Keratinocyte (primary cell): ENCODE measurements around the gene LY6G6F. TPM values are rescaled to one million over a fixed set of nuclear protein-coding genes. Genes with fewer than 3 reads are reported as not detected.

Source experiments
- DNase-seq: peaks from one replicate; pipeline ENCODE4 v3.0.0-alpha.2; 2011; ENCODE audit warnings: low read depth, missing footprints, low spot score
- FAIRE-seq: peaks from 2 replicates; lab custom pipeline; 2011; peaks lifted over from hg19 to GRCh38; lab: Jason Lieb, UNC
- H2AFZ ChIP-seq: 2 replicates; pipeline ENCODE4 v1.6.0; 2012; ENCODE audit warnings: low read length, control low read depth, inconsistent platforms; ENCODE audit not compliant: control insufficient read depth
- H3K27ac ChIP-seq: 2 replicates; pipeline ENCODE4 v1.5.1; 2011; ENCODE audit warnings: low read length; ENCODE audit not compliant: control insufficient read depth, insufficient read depth
- H3K27me3 ChIP-seq: 3 replicates; pipeline ENCODE4 v1.6.0; 2011; ENCODE audit warnings: low read length; ENCODE audit not compliant: control insufficient read depth, insufficient read depth; ENCODE audit errors: extremely low read depth
- H3K36me3 ChIP-seq, 2 experiments: 2 replicates in 1 of 2; 3 replicates in 1 of 2; pipeline ENCODE4 v1.5.1; 2011; ENCODE audit warnings: low read length in 2 of 2, mild to moderate bottlenecking in 1 of 2; ENCODE audit not compliant: control insufficient read depth in 2 of 2, insufficient read depth in 2 of 2; ENCODE audit errors: extremely low read depth in 1 of 2
- H3K4me1 ChIP-seq: 3 replicates; pipeline ENCODE4 v1.5.1; 2011; ENCODE audit warnings: low read length; ENCODE audit not compliant: control insufficient read depth, insufficient read depth; ENCODE audit errors: extremely low read depth
- H3K4me2 ChIP-seq: 3 replicates; pipeline ENCODE4 v1.6.0; 2011; ENCODE audit warnings: low read depth, low read length; ENCODE audit not compliant: control insufficient read depth, insufficient read depth; ENCODE audit errors: extremely low read depth
- H3K4me3 ChIP-seq, 3 experiments: fragments of 200-600 bp in 1 of 3; sonication (generic) in 1 of 3; 2 replicates in 2 of 3; 3 replicates in 1 of 3; pipeline ENCODE4 v1.5.1; 2011 to 2016; ENCODE audit warnings: low read length in 3 of 3, mild to moderate bottlenecking in 3 of 3, control low read depth in 2 of 3, inconsistent platforms in 1 of 3, low read depth in 1 of 3, mixed read lengths in 1 of 3, mixed run types in 1 of 3, moderate library complexity in 1 of 3; ENCODE audit not compliant: control insufficient read depth in 2 of 3, insufficient read depth in 2 of 3; ENCODE audit errors: extremely low read depth in 1 of 3
- H3K79me2 ChIP-seq: 2 replicates; pipeline ENCODE4 v1.6.0; 2012; ENCODE audit warnings: low read length; ENCODE audit not compliant: control insufficient read depth, insufficient read depth
- H3K9ac ChIP-seq: 3 replicates; pipeline ENCODE4 v1.6.0; 2011; ENCODE audit warnings: low read length; ENCODE audit not compliant: control insufficient read depth, insufficient read depth; ENCODE audit errors: extremely low read depth
- H3K9me1 ChIP-seq: 3 replicates; pipeline ENCODE4 v1.6.0; 2011; ENCODE audit warnings: low read length; ENCODE audit not compliant: control insufficient read depth, insufficient read depth; ENCODE audit errors: extremely low read depth
- H3K9me3 ChIP-seq: 2 replicates; pipeline ENCODE4 v1.5.1; 2012; ENCODE audit warnings: low read depth, low read length; ENCODE audit not compliant: control insufficient read depth
- H4K20me1 ChIP-seq: 3 replicates; pipeline ENCODE4 v1.6.0; 2011; ENCODE audit warnings: low read length; ENCODE audit not compliant: control insufficient read depth, insufficient read depth; ENCODE audit errors: extremely low read depth
- CTCF ChIP-seq, 3 experiments: IDR thresholded peaks in 1 of 3; conservative IDR thresholded peaks in 1 of 3; optimal IDR thresholded peaks in 1 of 3; 2 replicates in 2 of 3; 3 replicates in 1 of 3; pipeline versions ENCODE3 to v1.5.1; 2011; ENCODE audit warnings: low read length in 3 of 3, mild to moderate bottlenecking in 3 of 3, moderate library complexity in 2 of 3, control low read depth in 1 of 3, inconsistent platforms in 1 of 3; ENCODE audit not compliant: insufficient read depth in 2 of 3; ENCODE audit errors: extremely low read depth in 1 of 3
- EZH2 ChIP-seq: IDR thresholded peaks from one replicate; pipeline ENCODE4 v1.6.1; 2012; ENCODE audit warnings: inconsistent platforms, mild to moderate bottlenecking, low read length, moderate library complexity
- dilution Hi-C: fragments of 300-500 bp; cut with MboI; formaldehyde crosslinking; loops from one replicate; pipeline ENCODE4 v1.7.0; 2020; ENCODE audit warnings: low sequenced_read_pairs; ENCODE audit not compliant: extremely low pct_ligation_motif_present
- polyA plus RNA-seq, 5 experiments: library from polyadenylated mRNA; depleted of rRNA in 3 of 5; stranded (reverse) in 3 of 5; stranded (forward) in 1 of 5; unstranded in 1 of 5; fragments of >200 nt; gene quantifications; 1 replicate in 1 of 5; 2 replicates in 3 of 5; 3 replicates in 1 of 5; pipeline versions ENCODE4 v1.2.1 to v1.2.3, GENCODE V29; 2011 to 2012; ENCODE audit warnings: missing spikeins in 2 of 5, low read depth in 1 of 5, low replicate concordance in 1 of 5

LY6G6F gene
- polyA plus RNA-seq, 1 donor (not counting 4 experiments of a cell fraction or from before 2014, with no cell fraction given): not detected

- no peaks in the 10 kb centered on the region for H3K4me1 ChIP-seq
- H3K27ac ChIP-seq: no peak overlapping the region
- no peak for TF ChIP-seq EZH2
- TF ChIP-seq CTCF (optimal IDR thresholded peaks at IDR 0.05 in 1 of 3, IDR thresholded peaks at IDR 0.05 in 1 of 3, conservative IDR thresholded peaks at IDR 0.05 in 1 of 3; ENCODE audit: extremely low read depth in 1 of 3, insufficient read depth in 2 of 3, low read length in 3 of 3): no peak
- H3K27me3 ChIP-seq: no peaks in the 10 kb centered on the region
- H3K79me2 ChIP-seq: no peaks in the 10 kb centered on the region
- H3K9ac ChIP-seq: no peak overlapping the region
- H3K36me3 ChIP-seq: peaks cover 22 to 35% of the 10 kb centered on the region in 2 experiments
- no peaks in the 10 kb centered on the region for H4K20me1 ChIP-seq
- H2AFZ ChIP-seq: no peak overlapping the region
- no peak for DNase-seq
- no peak overlapping the region for H3K4me3 ChIP-seq
- dilution Hi-C loops: no loop called here
- FAIRE-seq: no peak
- no peak overlapping the region for H3K4me2 ChIP-seq
- no peaks in the 10 kb centered on the region for H3K9me3 ChIP-seq
- H3K9me1 ChIP-seq: no peaks in the 10 kb centered on the region
These were observed 13.8 kb upstream of the LY6G6F start for GRCh38 chr6:31692886-31693285.

- FAIRE-seq (no peak), DNase-seq (no peak)
- Histone ChIP-seq H3K36me3 (peaks cover 22 to 29% of the 10 kb centered on the region in 2 experiments), H3K4me3 (no peak overlapping the region), H3K9me1 (no peaks in the 10 kb centered on the region), H3K9ac (no peak overlapping the region), H3K4me2 (no peak overlapping the region), H3K79me2 (no peaks in the 10 kb centered on the region), H4K20me1 (no peaks in the 10 kb centered on the region), H3K27ac (no peak overlapping the region), H3K9me3 (no peaks in the 10 kb centered on the region), H3K27me3 (no peaks in the 10 kb centered on the region), H3K4me1 (no peaks in the 10 kb centered on the region), H2AFZ (no peak overlapping the region)
- no peak for TF ChIP-seq EZH2
- no peak for TF ChIP-seq CTCF (optimal IDR thresholded peaks at IDR 0.05 in 1 of 3, IDR thresholded peaks at IDR 0.05 in 1 of 3, conservative IDR thresholded peaks at IDR 0.05 in 1 of 3; ENCODE audit: extremely low read depth in 1 of 3, insufficient read depth in 2 of 3, low read length in 3 of 3)
- dilution Hi-C loops: no loop called here
These were observed 13.1 kb upstream of the LY6G6F start for GRCh38 chr6:31693535-31693934.
